H1 (cell line): ENCODE results near the gene UGGT2.

Source experiments
- BACH1 ChIP-seq: IDR thresholded peaks from 2 replicates; pipeline ENCODE4 v1.6.1; 2012; ENCODE audit warnings: low read length, improper control_type of control experiment
- CBX5 ChIP-seq: fragments of 300-800, 300-1000 bp; sonication (generic); IDR thresholded peaks from 2 replicates; pipeline ENCODE4 v1.7.1; 2016; ENCODE audit warnings: antibody characterized with exemption, low read length, low read depth
- CHD1 ChIP-seq: IDR thresholded peaks from 2 replicates; pipeline ENCODE4 v1.6.1; 2012; ENCODE audit warnings: low read depth, low read length, improper control_type of control experiment
- CREB1 ChIP-seq: IDR thresholded peaks from 2 replicates; pipeline ENCODE4 v1.6.1; 2012; ENCODE audit warnings: inconsistent platforms
- EZH2 ChIP-seq: fragments of 200-600 bp; sonication (generic); IDR thresholded peaks from 2 replicates; pipeline ENCODE4 v1.7.1; 2012; ENCODE audit warnings: low read depth, mild to moderate bottlenecking, moderate library complexity, low read length, inconsistent platforms; ENCODE audit not compliant: severe bottlenecking
- HDAC2 ChIP-seq, 2 experiments: fragments of 300-600 bp in 1 of 2; sonication (generic) in 1 of 2; IDR thresholded peaks; 2 replicates each; pipeline ENCODE4 v1.6.1; 2011 to 2012; ENCODE audit warnings: low read depth in 2 of 2, low read length in 2 of 2, mild to moderate bottlenecking in 2 of 2, moderate library complexity in 2 of 2, borderline replicate concordance in 1 of 2, inconsistent platforms in 1 of 2
- MAFK ChIP-seq: IDR thresholded peaks from 2 replicates; pipeline ENCODE4 v1.6.1; 2012; ENCODE audit warnings: low read depth, mild to moderate bottlenecking, improper control_type of control experiment, low read length
- PHF8 ChIP-seq: fragments of 200-600 bp; sonication (generic); conservative IDR thresholded peaks from 2 replicates; pipeline ENCODE4 v1.7.1; 2012; ENCODE audit warnings: low read depth, mild to moderate bottlenecking, inconsistent platforms, low read length, moderate library complexity
- POLR2A ChIP-seq, 2 experiments: IDR thresholded peaks; 1 replicate in 1 of 2; 2 replicates in 1 of 2; pipeline ENCODE4 v1.6.1; 2011; ENCODE audit warnings: low read depth in 2 of 2, low read length in 2 of 2, mild to moderate bottlenecking in 2 of 2; ENCODE audit errors: control extremely low read depth in 1 of 2
- POLR2AphosphoS5 ChIP-seq: IDR thresholded peaks from 2 replicates; pipeline ENCODE4 v1.6.1; 2011; ENCODE audit warnings: low read depth, low read length
- TAF1 ChIP-seq: IDR thresholded peaks from 2 replicates; pipeline ENCODE4 v1.6.1; 2011; ENCODE audit warnings: mild to moderate bottlenecking, low read depth, low read length
- TF ChIP-seq, protein P1 (sequence below), 3 experiments: IDR thresholded peaks; 1 replicate in 2 of 3; 2 replicates in 1 of 3; pipeline versions ENCODE4 v1.5.1 to v1.6.1; 2011; ENCODE audit warnings: low read length in 3 of 3, mild to moderate bottlenecking in 3 of 3, inconsistent platforms in 2 of 3, low read depth in 1 of 3, moderate library complexity in 1 of 3; ENCODE audit not compliant: insufficient read depth in 1 of 3; ENCODE audit errors: control extremely low read depth in 1 of 3
- TF ChIP-seq, protein P2 (sequence below): IDR thresholded peaks from 2 replicates; pipeline ENCODE4 v1.6.1; 2012; ENCODE audit warnings: inconsistent platforms

GRCh38 chr13:95924389-95924994, 128.7 kb downstream of the UGGT2 start:
- TF ChIP-seq TAF1 (no peak), POLR2AphosphoS5 (no peak), PHF8 (no peak), CHD1 (no peak), POLR2A (IDR thresholded peaks at IDR 0.05; ENCODE audit: control extremely low read depth in 1 of 2, low read depth in 2 of 2, low read length in 2 of 2) (no peak), HDAC2 (IDR thresholded peaks at IDR 0.05; ENCODE audit: borderline replicate concordance in 1 of 2, low read depth in 2 of 2, low read length in 2 of 2) (no peak), EZH2 (no peak), BACH1 (no peak), CBX5 (no peak), MAFK (no peak), CREB1 (no peak)
- TF ChIP-seq, protein P1, sequence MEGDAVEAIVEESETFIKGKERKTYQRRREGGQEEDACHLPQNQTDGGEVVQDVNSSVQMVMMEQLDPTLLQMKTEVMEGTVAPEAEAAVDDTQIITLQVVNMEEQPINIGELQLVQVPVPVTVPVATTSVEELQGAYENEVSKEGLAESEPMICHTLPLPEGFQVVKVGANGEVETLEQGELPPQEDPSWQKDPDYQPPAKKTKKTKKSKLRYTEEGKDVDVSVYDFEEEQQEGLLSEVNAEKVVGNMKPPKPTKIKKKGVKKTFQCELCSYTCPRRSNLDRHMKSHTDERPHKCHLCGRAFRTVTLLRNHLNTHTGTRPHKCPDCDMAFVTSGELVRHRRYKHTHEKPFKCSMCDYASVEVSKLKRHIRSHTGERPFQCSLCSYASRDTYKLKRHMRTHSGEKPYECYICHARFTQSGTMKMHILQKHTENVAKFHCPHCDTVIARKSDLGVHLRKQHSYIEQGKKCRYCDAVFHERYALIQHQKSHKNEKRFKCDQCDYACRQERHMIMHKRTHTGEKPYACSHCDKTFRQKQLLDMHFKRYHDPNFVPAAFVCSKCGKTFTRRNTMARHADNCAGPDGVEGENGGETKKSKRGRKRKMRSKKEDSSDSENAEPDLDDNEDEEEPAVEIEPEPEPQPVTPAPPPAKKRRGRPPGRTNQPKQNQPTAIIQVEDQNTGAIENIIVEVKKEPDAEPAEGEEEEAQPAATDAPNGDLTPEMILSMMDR (IDR thresholded peaks at IDR 0.05; ENCODE audit: control extremely low read depth in 1 of 3, insufficient read depth in 1 of 3, low read depth in 1 of 3, low read length in 3 of 3), result no peak
- TF ChIP-seq, protein P2, sequence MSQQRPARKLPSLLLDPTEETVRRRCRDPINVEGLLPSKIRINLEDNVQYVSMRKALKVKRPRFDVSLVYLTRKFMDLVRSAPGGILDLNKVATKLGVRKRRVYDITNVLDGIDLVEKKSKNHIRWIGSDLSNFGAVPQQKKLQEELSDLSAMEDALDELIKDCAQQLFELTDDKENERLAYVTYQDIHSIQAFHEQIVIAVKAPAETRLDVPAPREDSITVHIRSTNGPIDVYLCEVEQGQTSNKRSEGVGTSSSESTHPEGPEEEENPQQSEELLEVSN, result no peak
